SIG-M5 treated with dmso at 0.1 percent for 504 hours (cell line): ENCODE data around the gene CHRNA4.

Experiments used
- DNase-seq: peaks from one replicate; lab custom pipeline; 2025; ENCODE audit not compliant: unreplicated experiment; lab: John Stamatoyannopoulos, UW

Gene CHRNA4

DNA sequence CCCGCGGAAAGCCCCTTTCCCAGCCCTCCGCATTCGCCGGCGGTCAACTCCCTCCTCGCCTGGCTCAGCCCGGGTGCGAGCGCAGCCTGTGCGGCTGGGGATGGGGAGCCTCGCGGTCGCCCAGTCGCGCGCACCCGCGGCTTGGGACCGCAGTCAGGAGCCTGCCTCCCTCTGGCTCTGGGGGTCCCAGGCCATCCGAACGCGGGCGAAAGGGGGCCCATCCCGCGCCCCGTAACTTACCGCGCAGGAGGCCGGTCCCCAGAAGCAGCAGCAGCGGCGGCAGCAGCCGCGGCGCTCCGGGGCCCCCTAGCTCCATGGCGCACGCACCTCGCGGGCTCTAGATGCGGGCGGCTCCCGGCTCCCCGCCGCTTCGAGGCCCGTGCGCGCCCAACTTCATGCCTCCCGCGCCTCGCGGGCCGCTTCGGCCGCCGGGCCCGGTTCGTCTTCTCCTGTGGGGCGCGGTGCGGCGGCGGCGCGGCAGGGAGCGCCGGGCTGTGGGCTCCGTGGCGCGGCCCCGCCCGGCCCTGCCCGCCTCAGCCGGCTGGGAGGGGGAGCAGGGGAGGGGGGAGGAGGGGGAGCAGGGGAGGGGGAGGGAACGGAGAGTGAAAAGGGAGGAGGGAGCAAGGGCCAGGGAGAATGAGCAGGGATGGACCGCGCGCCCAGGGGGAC, at the start of gene CHRNA4:
Gene CHRNA4, minus strand, starts transcription at position 500 of the 669 bp plus-strand sequence. Its CDS starts 184 bp downstream, at position 316.
- no peak for DNase-seq

DNA sequence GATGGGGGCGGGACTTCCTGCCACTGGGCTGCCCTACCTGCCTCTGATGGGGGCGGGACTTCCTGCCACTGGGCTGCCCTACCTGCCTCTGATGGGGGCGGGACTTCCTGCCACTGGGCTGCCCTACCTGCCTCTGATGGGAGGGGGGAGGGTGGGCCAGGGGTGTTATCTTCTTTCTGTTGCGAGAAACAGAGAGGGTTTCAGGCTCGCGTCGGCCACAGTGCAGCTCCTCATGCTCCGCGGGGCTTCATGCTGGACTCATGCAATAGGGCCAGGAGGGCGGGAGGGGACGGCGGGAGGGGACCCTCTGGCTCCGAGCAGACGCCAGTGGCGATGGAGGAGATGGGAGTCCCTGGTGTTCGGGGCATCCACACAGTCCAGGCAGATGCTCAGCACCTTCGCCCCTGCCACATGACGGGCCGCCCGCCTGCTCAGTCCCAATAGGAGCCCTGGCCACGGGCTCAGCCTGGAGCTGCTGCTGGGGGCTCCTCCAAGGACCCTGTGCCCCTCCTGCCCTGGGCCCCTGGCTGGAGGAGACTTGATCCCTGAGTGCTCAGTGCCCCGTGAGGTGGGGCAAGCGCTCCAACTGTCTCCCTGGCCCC, 48.8 kb upstream of the CHRNA4 start:
- DNase-seq, result no peak

DNA sequence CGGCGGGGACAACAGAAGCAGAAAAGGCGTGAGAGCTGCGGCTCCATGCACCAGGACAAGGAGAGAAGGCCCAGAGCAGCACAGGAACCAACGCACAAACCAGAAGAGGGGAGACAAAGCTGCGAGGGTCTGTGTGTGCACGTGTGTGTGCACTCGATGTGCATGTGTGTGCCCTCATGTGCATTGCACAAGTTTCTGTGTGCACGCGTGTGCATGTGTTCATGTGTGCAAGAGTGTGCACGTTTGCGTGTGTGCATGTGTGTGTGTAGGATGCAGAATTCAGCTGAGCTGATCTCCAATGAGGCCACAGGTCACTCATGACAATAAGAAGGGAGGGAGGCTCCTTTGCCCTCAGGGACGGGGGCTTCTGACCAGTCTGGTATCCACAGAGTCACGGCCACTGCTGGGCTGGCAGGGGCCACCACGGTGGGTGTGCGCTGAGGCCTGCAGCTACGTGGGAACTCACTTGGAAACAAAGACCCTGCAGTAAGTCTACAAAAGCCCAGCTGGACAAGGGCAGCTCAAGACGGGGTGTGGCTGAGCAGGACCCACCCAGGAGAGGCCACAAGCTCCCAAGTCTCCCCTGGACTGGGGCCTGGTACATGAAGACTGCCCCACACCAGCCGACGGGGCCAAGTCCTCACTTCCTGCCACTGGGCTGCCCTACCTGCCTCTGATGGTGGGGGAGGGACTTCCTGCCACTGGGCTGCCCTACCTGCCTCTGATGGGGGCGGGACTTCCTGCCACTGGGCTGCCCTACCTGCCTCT, 48.1 kb upstream of the CHRNA4 start:
- DNase-seq, result no peak

DNA sequence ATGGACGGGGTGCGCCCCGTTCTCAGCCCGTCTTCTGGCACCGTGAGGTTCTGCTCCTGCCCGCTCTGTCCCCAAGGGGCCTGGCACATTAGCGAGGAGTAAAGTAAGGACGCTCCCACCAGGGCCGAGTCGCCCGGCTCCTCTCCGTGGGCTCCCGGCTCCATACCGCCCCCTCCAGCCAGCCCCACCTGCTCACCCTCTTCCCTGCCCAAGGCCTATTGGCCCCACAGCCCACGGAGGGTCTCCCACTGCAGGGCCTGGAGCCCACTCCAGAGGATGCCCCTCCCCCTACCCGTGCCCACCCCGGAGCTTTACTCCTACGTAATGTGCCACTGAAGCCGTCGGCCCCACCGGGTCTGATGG, 47.5 kb upstream of the CHRNA4 start:
- no peak for DNase-seq

DNA sequence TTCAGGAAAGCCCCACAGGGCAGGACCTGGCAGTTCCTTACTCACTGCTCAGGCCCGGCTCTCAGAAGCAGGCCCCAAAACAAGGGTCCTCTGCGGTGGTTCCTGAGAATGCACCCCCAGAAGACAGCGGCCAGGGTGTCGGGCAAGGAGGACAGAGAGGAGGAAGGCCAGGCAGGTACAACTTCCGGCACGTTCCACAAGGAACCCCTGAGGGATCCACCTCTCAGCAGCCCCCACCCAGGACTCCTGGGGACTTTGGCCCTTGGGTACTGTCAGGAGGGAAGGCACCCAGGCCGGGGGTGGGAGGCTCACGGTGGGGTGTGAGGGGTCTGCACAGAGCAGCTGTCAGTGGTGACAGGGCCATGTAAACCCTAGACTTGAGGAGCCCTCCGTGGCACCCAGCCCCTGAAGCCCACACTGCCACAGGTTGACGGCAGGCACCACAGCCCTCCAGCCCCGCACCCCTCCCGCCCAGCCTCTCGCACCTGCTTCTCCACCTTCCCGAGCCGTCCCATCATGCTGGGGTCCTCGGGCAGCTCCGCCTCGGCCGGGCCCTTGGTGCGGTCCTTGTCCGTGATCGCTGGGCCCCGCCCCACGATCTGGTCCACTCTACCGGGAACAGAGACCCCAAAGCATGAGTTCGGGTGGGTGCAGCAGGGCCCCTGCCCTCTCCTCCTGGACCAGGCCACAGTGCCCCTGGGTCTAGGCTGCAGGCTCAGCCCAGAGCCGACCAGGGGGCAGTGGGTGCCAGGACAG, 47.0 kb upstream of the CHRNA4 start:
- no peak for DNase-seq

DNA sequence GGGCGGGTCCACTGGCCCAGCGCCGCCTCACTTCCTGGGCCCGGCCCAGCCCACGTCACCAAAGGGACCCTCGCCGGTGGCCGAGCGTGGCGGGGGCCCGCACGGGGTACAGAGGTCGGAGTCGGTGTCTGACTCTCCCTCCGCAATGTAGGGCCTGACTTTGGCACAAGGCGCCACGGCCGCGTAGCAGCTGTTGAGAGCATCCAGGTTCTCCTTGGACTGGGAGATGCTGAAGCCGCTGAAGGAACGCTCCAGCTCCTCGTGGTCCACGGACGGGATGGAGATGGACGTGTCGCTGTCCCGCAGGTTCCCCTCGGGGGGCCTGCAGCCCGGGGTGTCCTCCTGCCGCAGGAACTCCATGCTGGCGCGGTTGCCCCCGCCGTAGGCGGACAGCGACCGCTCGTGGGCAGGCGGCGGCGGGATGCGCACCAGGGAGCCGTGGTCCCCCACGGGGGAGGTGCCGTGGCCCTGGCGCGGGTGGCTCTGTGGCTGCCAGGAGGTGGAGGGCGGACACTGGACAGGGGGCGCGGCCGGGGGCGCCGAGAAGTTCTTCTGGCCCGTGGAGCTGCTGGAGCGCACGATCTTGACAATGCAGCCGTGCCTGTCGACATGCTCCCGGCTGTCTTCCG, 45.6 kb upstream of the CHRNA4 start:
- no peak for DNase-seq

DNA sequence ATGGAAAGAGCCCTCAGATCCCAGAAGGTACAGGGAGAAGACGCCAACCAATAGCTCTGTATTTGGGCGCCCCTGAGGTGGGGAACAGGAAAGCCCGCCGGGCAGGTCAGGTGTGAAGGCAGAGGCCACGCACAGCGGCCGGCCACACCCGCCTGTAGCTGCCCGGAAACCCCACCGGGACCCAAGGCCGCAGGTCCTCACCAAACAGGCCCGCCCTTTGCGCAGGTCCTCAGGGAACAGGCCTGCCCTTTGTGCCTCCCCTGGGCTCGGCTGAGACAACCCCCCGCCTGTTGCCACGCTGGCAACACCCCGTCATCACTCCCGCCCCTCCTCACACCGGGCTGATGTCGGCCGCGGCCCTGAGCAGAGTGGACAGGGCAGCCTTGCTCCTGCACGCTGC, 44.9 kb upstream of the CHRNA4 start:
- no peak for DNase-seq

DNA sequence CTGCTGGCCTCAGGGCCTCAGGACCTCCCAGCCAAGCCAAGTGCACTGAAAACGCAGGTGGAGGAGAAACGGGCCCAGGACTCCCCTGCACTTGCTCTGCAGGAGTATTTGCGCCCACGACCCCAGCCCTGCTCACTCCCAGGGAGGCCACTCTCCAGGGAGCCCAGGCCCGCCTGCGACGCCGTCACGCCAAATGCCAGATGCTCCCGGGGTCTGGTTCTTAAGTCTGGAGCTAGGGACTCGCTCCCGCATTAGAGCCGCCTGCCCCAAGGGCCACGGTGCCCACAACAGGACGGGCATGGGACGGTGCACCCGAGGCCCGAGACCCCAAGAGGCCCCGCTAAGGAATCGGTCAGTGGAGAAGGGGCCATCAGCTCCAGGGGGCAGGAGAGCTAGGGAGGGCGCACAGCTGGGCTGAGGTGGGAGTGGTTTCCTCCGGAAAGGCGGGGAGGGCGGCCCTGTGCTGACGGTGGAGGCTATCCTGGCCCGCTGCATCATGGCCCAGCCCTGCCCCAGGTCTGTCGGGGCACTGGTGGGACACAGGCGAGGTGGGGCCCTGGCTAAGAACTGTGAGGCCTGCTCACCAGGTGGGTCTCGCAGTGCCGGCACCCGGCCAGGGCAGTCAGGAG, 44.1 kb upstream of the CHRNA4 start:
- no peak for DNase-seq

DNA sequence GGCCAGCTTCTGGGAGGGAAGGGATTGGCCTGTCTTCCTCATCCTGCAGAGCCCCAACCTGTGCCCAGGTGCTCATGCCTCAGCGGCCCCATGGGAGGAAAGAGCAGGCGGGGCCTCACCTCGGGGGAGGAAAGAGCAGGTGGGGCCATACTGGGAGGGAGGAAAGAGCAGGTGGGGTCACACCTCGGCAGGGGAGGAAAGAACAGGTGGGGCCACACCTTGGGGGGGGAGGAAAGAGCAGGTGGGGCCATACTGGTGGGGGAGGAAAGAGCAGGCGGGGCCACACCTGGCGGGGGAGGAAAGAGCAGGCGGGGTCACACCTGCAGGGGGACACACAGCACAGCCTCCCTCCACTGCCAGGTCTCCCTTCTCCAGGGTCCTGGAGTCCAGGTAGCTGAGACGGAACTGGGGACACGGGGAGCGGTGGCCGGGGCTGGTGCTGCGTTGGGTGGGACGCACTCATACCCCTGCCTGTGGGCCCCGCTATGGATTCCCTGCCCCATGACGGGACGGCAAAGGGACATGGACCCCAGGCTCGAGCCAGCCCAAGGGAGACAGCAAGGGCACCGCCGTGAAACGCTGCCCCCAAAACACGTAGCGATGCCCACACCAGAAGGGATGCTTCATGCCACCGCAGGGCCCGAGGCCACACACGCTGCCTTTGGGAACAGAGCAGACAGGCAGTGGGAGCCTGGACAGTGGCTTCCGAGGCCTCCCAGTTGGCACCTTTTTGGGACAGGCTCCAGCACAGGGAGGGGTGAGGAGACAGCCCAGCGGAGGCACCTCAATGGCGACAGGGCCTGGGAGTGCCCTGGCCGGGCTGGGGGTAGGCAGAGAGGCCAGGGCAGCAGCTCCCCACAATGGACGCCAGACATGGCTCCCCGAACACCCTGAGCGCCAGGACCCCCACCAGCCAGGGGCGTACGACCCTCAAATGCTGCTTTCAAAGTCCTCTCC, 43.3 kb upstream of the CHRNA4 start:
- DNase-seq, result no peak

DNA sequence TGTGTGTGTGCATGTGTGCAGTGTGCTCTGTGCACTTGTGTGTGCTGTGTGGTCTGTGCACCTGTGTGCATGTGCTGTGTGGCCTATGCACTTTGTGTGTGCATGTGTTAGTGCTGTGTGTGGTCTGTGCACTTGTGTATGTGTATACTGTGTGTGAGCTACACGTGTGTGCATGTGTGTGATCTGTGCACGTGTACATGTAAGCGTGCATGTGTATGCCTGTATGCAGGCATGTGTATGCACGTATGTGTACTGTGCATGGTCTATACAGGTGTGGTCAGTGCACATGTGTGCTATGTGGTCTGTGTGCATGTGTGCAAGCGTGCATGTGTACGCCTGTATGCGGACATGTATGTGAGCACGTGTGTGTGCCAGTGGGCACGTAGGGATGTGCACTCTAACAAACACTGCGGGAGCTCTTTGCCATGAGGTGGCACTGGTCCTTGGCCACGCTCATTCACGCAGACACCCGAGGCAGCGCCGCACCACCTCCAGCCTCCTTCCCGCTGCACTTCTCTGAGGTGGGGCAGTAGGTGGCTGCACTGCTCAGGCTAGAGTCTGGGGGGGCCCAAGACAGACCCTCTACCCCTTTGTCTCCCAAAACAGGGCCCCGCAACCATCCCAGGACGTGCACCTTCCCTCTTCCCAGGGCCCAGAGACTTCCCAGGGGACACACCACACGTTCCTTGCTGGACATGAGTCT, 42.4 kb upstream of the CHRNA4 start:
- no peak for DNase-seq

DNA sequence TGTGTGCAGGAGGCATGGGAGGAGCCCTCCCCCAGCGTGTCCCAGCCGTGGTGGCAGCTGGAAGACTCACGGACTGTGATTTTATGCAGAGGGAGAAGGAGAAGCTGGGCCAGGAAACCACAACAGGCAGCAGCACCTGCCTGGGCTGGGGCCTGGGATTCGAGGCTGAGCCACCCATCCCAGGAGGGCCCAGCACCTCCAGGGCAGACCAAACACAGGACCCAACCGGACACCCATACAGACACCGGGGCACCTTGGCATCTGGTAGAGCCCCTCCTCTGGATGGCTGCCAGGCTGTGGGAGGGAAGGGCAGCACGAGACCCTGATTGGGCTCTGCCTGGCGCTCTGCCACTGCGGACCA, 41.7 kb upstream of the CHRNA4 start:
- no peak for DNase-seq

DNA sequence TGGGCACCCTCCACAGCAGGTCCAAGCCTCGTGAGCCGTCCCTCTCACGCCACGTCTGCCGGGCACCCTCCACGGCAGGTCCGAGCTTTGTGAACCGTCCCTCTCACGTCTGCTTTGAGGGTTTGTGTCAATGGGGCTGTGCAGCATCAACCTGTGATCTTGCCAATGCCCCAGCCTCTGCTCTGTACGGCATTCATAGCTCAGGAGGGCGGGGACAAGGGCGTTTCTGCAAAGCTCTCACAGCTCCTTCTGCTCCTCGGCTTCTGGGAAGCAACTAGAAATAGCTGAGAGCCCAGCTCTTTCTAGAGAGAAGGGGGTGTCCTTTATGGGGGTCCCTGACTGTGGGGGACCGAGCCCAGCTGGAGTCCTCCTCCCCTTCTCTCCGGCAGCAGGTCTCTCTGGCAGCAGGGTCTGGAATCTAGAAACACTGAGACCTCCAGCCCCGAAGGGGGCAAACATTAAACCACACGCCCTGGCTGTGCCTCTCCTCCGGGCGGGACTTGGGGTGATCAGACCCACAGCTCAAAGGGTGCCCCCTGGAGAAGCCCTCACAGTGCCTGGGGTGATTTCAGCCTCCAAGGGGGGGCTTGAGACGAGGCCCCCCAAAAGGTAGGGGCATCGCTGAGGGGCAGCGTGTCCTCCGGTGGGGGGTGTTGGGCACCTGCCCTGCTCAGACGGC, 41.2 kb upstream of the CHRNA4 start:
- no peak for DNase-seq

DNA sequence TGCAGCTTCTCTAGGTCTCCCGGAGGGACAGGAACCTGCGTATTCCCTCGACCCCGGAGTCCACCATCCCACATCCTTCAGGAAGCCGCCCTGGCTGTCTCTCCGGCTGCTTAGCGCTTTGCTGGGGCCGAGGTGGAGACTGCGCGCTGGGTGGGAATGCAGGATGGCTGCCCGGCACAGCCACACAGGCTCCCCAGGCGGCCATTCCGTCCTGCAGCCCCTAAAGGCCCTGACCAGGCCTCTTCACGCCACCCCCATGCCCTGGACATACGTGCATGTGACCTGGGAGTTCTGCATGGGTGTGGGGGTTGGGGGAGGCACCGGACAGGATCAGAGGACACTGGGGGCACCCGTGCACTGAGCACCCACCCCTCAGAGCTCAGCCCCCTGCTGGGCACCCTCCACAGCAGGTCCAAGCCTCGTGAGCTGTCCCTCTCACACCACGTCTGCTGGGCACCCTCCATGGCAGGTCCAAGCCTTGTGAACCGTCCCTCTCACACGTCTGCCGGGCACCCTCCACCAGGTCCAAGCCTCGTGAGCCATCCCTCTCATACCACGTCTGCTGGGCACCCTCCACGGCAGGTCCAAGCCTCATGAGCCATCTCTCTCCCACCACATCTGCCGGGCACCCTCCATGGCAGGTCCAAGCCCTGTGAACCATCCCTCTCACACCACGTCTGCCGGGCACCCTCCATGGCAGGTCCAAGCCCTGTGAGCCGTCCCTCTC, 40.4 kb upstream of the CHRNA4 start:
- DNase-seq, result no peak

DNA sequence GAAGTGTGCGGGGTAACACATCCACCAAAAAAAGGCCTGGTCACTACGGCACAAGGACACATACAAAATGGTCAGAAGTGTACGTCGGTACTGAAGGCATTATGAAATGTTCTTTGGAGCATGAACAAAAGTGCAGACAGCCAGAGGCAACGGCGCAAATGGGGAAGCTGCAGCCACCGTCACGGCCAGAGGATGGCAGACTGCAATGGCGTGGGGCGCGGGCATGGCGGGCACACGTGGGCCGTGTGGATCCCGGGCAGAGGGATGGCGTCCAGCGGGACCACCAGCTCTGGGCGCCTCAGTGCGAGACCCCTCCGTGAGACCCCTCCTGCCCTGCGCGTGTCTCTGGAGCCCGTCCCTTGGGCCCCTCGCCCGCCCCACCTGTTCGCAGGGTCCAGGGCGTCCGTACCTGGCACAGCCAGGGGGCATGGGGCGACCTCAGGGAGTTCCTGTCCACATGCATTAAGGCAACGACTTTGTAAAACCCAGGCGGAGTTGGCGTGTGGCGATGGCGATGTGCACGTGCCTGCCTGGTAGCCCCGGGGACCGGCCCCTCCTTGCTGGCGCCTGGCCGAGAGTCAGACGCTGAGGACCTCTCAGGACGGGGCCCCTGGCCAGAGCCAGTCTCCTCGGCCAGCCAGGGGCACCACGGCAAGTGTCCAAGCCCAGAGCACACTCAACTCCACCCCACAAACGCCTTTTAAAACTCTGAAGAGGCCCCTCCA, 39.5 kb upstream of the CHRNA4 start:
- DNase-seq, result no peak

DNA sequence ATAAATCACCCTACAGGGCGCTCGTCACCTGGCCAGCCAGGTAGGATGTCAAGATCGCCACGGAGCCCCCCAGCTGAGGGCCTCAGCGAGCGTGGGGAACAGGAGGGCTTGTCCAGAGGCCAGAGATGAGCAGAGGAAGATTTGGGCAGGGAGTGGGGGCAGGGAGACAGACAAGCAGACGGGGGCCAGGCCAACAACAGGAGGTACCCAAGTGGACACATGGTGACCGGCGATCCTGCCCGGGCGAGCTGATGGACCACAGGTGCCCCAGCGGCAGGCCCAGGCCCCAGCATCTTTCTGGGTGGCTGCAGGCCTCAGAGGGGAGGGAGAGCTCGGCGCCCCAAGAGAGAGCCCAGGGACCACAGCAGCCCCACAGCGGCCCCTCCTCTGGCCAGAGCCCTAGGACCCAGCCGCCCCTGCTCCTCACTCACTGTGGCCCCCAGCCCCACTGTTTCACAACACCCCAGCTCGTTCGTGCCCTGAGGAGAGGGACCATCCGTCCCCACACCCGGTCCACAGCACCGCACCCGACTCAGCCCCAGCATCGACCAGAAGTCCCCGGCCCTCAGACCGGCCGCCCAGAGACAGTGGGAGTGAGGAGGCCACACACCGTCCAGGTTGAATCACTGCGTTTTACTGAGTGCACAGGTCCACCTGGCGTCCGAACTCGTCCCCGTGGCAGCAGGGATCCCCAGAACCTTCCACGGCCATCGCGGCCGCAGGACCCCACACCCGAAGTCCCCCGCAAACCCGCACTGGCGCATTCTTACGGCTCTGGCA, 38.6 kb upstream of the CHRNA4 start:
- DNase-seq, result no peak

DNA sequence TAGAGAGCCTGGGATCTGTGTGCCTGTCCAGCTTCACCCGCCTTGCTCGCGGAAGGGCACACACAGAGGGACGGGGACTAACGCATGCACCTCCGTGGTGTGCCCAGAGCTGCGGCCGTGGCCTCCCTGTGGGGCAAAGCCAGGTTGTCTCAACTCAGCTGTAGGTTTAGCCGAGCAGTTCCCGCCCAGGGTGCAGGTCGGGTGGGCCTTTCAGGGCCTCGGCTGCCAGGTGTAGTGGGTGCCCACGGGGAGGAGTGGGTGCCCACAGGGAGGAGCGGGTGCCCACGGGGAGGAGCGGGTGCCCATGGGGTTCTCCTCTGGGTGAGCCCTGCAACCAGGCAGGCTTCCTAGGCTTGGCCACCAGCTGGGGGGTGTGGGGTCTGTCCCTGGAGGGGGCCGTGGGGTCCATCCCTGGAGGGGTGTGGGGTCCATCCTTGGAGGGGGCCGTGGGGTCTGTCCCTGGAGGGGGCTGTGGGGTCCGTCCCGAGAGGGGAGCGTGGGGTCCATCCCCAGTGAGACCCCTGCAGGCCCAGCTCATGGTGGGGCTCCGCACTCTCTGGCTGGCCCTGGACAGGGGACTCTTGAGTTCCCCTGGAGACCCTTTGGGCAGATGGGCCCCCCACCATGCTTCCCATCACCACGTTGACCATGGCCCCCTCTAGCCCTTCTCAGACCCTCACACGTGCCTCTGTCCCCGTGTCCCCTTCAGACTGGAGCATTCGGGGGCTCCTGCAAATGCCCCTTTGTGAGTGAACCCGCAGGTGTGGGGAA, 37.8 kb upstream of the CHRNA4 start:
- no peak for DNase-seq
